Stomach (tissue), 4 donors: ENCODE data around the gene OSBPL6.

Experiments
- CTCF ChIP-seq, 7 experiments: fragments of 450-650 bp in 4 of 7; fragments of 200-600 bp in 3 of 7; sonication (generic) in 3 of 7; IDR thresholded peaks; one replicate each; pipeline ENCODE4 v1.5.1; 2016 to 2019; ENCODE audit warnings: antibody characterized with exemption in 7 of 7, control low read depth in 2 of 7, mild to moderate bottlenecking in 1 of 7
- EP300 ChIP-seq: sonication (generic); formaldehyde crosslinking; IDR thresholded peaks from one replicate; pipeline ENCODE4 v1.6.1; 2017; ENCODE audit warnings: antibody characterized with exemption
- POLR2A ChIP-seq, 4 donors: fragments of 450-650 bp; IDR thresholded peaks; one replicate each; pipeline ENCODE4 v1.6.1; 2016; ENCODE audit warnings: antibody characterized with exemption in 4 of 4, control low read depth in 2 of 4, mild to moderate bottlenecking in 1 of 4, moderate library complexity in 1 of 4

GRCh38 chr2:178344121-178344520 lies 149.8 kb downstream of the OSBPL6 start:
- TF ChIP-seq CTCF (IDR thresholded peaks at IDR 0.05): no peak
- TF ChIP-seq POLR2A (IDR thresholded peaks at IDR 0.05): no peak
- TF ChIP-seq EP300: no peak
